ENCODE data around the gene LY9.

The LY9 gene

GRCh38 chr1:160814316-160814715, 18.3 kb downstream of the LY9 start:
- no peaks in the 10 kb centered on the region for H3K36me3 ChIP-seq (ENCODE audit: control insufficient read depth in 5 of 5, insufficient read depth in 5 of 5, low read length in 5 of 5)
- no peak overlapping the region for H3K9ac ChIP-seq (ENCODE audit: low read length in 5 of 5)
- H3K9me3 ChIP-seq (ENCODE audit: control insufficient read depth in 5 of 5, low read length in 5 of 5), result no peaks in the 10 kb centered on the region
- H3K27me3 ChIP-seq (ENCODE audit: control insufficient read depth in 5 of 5, insufficient read depth in 4 of 5, low read length in 5 of 5), result peaks cover 0 to 16% (median 3%) of the 10 kb centered on the region in 5 donors
- no peak overlapping the region for H3K27ac ChIP-seq (ENCODE audit: low read depth, low read length)
- H3K4me1 ChIP-seq (ENCODE audit: control insufficient read depth in 5 of 5, insufficient read depth in 5 of 5, low read length in 5 of 5), result no peaks in the 10 kb centered on the region
- no peak overlapping the region for H3K4me3 ChIP-seq (ENCODE audit: low read depth in 1 of 5, low read length in 5 of 5)

GRCh38 chr1:160814856-160815255, 18.9 kb downstream of the LY9 start:
- Histone ChIP-seq H3K4me3 (ENCODE audit: low read depth in 1 of 5, low read length in 5 of 5) (no peak overlapping the region), H3K9me3 (ENCODE audit: control insufficient read depth in 5 of 5, low read length in 5 of 5) (no peaks in the 10 kb centered on the region), H3K27ac (ENCODE audit: low read depth, low read length) (no peak overlapping the region), H3K9ac (ENCODE audit: low read length in 5 of 5) (no peak overlapping the region), H3K36me3 (ENCODE audit: control insufficient read depth in 5 of 5, insufficient read depth in 5 of 5, low read length in 5 of 5) (no peaks in the 10 kb centered on the region), H3K27me3 (ENCODE audit: control insufficient read depth in 5 of 5, insufficient read depth in 4 of 5, low read length in 5 of 5) (peaks cover 0 to 16% (median 3%) of the 10 kb centered on the region in 5 donors), H3K4me1 (ENCODE audit: control insufficient read depth in 5 of 5, insufficient read depth in 5 of 5, low read length in 5 of 5) (no peaks in the 10 kb centered on the region)

- no peak overlapping the region for H3K9ac ChIP-seq (ENCODE audit: low read length in 5 of 5)
- no peaks in the 10 kb centered on the region for H3K9me3 ChIP-seq (ENCODE audit: control insufficient read depth in 5 of 5, low read length in 5 of 5)
Measured at GRCh38 chr1:160818207-160818937, 22.4 kb downstream of the LY9 start.

GRCh38 chr1:160819186-160819585, 23.2 kb downstream of the LY9 start:
- H3K36me3 ChIP-seq (ENCODE audit: control insufficient read depth in 5 of 5, insufficient read depth in 5 of 5, low read length in 5 of 5), result no peaks in the 10 kb centered on the region
- H3K9ac ChIP-seq (ENCODE audit: low read length in 5 of 5), result no peak overlapping the region
- no peak overlapping the region for H3K27ac ChIP-seq (ENCODE audit: low read depth, low read length)

More at GRCh38 chr1:160818207-160818937, 22.4 kb downstream of the LY9 start:
- Histone ChIP-seq H3K27ac (ENCODE audit: low read depth, low read length) (no peak overlapping the region), H3K4me1 (ENCODE audit: control insufficient read depth in 5 of 5, insufficient read depth in 5 of 5, low read length in 5 of 5) (no peaks in the 10 kb centered on the region), H3K36me3 (ENCODE audit: control insufficient read depth in 5 of 5, insufficient read depth in 5 of 5, low read length in 5 of 5) (no peaks in the 10 kb centered on the region), H3K27me3 (ENCODE audit: control insufficient read depth in 5 of 5, insufficient read depth in 4 of 5, low read length in 5 of 5) (peaks cover 2 to 16% (median 3%) of the 10 kb centered on the region in 5 donors), H3K4me3 (ENCODE audit: low read depth in 1 of 5, low read length in 5 of 5) (no peak overlapping the region)

GRCh38 chr1:160821627-160822026, 25.7 kb downstream of the LY9 start:
- no peaks in the 10 kb centered on the region for H3K36me3 ChIP-seq (ENCODE audit: control insufficient read depth in 5 of 5, insufficient read depth in 5 of 5, low read length in 5 of 5)
- peaks cover 0 to 7% (median 3%) of the 10 kb centered on the region in 5 donors for H3K27me3 ChIP-seq (ENCODE audit: control insufficient read depth in 5 of 5, insufficient read depth in 4 of 5, low read length in 5 of 5)
- no peak overlapping the region for H3K27ac ChIP-seq (ENCODE audit: low read depth, low read length)
- no peaks in the 10 kb centered on the region for H3K4me1 ChIP-seq (ENCODE audit: control insufficient read depth in 5 of 5, insufficient read depth in 5 of 5, low read length in 5 of 5)
- no peak overlapping the region for H3K9ac ChIP-seq (ENCODE audit: low read length in 5 of 5)
- H3K4me3 ChIP-seq (ENCODE audit: low read depth in 1 of 5, low read length in 5 of 5), result no peak overlapping the region
- no peaks in the 10 kb centered on the region for H3K9me3 ChIP-seq (ENCODE audit: control insufficient read depth in 5 of 5, low read length in 5 of 5)

More at GRCh38 chr1:160819186-160819585, 23.2 kb downstream of the LY9 start:
- no peaks in the 10 kb centered on the region for H3K4me1 ChIP-seq (ENCODE audit: control insufficient read depth in 5 of 5, insufficient read depth in 5 of 5, low read length in 5 of 5)
- H3K9me3 ChIP-seq (ENCODE audit: control insufficient read depth in 5 of 5, low read length in 5 of 5), result no peaks in the 10 kb centered on the region
- H3K4me3 ChIP-seq (ENCODE audit: low read depth in 1 of 5, low read length in 5 of 5), result no peak overlapping the region
- peaks cover under 1 to 12% (median 3%) of the 10 kb centered on the region in 5 donors for H3K27me3 ChIP-seq (ENCODE audit: control insufficient read depth in 5 of 5, insufficient read depth in 4 of 5, low read length in 5 of 5)

GRCh38 chr1:160823296-160823695, 27.3 kb downstream of the LY9 start:
- Histone ChIP-seq H3K4me3 (ENCODE audit: low read depth in 1 of 5, low read length in 5 of 5) (no peak overlapping the region), H3K9me3 (ENCODE audit: control insufficient read depth in 5 of 5, low read length in 5 of 5) (no peaks in the 10 kb centered on the region), H3K9ac (ENCODE audit: low read length in 5 of 5) (no peak overlapping the region), H3K4me1 (ENCODE audit: control insufficient read depth in 5 of 5, insufficient read depth in 5 of 5, low read length in 5 of 5) (no peaks in the 10 kb centered on the region), H3K27ac (ENCODE audit: low read depth, low read length) (no peak overlapping the region), H3K27me3 (ENCODE audit: control insufficient read depth in 5 of 5, insufficient read depth in 4 of 5, low read length in 5 of 5) (peaks cover 0 to 7% (median 3%) of the 10 kb centered on the region in 5 donors), H3K36me3 (ENCODE audit: control insufficient read depth in 5 of 5, insufficient read depth in 5 of 5, low read length in 5 of 5) (no peaks in the 10 kb centered on the region)

GRCh38 chr1:160826546-160826945, 30.6 kb downstream of the LY9 start:
- no peaks in the 10 kb centered on the region for H3K9me3 ChIP-seq (ENCODE audit: control insufficient read depth in 5 of 5, low read length in 5 of 5)

GRCh38 chr1:160827418-160827817, 31.4 kb downstream of the LY9 start:
- H3K9me3 ChIP-seq (ENCODE audit: control insufficient read depth in 5 of 5, low read length in 5 of 5), result no peaks in the 10 kb centered on the region

More at GRCh38 chr1:160826546-160826945, 30.6 kb downstream of the LY9 start:
- peaks cover 0 to 3% (median 0%) of the 10 kb centered on the region in 5 donors for H3K27me3 ChIP-seq (ENCODE audit: control insufficient read depth in 5 of 5, insufficient read depth in 4 of 5, low read length in 5 of 5)
- H3K36me3 ChIP-seq (ENCODE audit: control insufficient read depth in 5 of 5, insufficient read depth in 5 of 5, low read length in 5 of 5), result no peaks in the 10 kb centered on the region
- no peak overlapping the region for H3K27ac ChIP-seq (ENCODE audit: low read depth, low read length)
- H3K4me3 ChIP-seq (ENCODE audit: low read depth in 1 of 5, low read length in 5 of 5), result no peak overlapping the region
- no peak overlapping the region for H3K9ac ChIP-seq (ENCODE audit: low read length in 5 of 5)
- H3K4me1 ChIP-seq (ENCODE audit: control insufficient read depth in 5 of 5, insufficient read depth in 5 of 5, low read length in 5 of 5), result no peaks in the 10 kb centered on the region

GRCh38 chr1:160829766-160830165, 33.8 kb downstream of the LY9 start:
- Histone ChIP-seq H3K27me3 (ENCODE audit: control insufficient read depth in 5 of 5, insufficient read depth in 4 of 5, low read length in 5 of 5) (peaks cover 0 to 3% (median 0%) of the 10 kb centered on the region in 5 donors), H3K9me3 (ENCODE audit: control insufficient read depth in 5 of 5, low read length in 5 of 5) (no peaks in the 10 kb centered on the region), H3K4me3 (ENCODE audit: low read depth in 1 of 5, low read length in 5 of 5) (no peak overlapping the region), H3K9ac (ENCODE audit: low read length in 5 of 5) (no peak overlapping the region), H3K36me3 (ENCODE audit: control insufficient read depth in 5 of 5, insufficient read depth in 5 of 5, low read length in 5 of 5) (no peaks in the 10 kb centered on the region), H3K4me1 (ENCODE audit: control insufficient read depth in 5 of 5, insufficient read depth in 5 of 5, low read length in 5 of 5) (no peaks in the 10 kb centered on the region), H3K27ac (ENCODE audit: low read depth, low read length) (no peak overlapping the region)

More at GRCh38 chr1:160827418-160827817, 31.4 kb downstream of the LY9 start:
- Histone ChIP-seq H3K4me1 (ENCODE audit: control insufficient read depth in 5 of 5, insufficient read depth in 5 of 5, low read length in 5 of 5) (no peaks in the 10 kb centered on the region), H3K9ac (ENCODE audit: low read length in 5 of 5) (no peak overlapping the region), H3K36me3 (ENCODE audit: control insufficient read depth in 5 of 5, insufficient read depth in 5 of 5, low read length in 5 of 5) (no peaks in the 10 kb centered on the region), H3K27ac (ENCODE audit: low read depth, low read length) (no peak overlapping the region), H3K27me3 (ENCODE audit: control insufficient read depth in 5 of 5, insufficient read depth in 4 of 5, low read length in 5 of 5) (peaks cover 0 to 3% (median 0%) of the 10 kb centered on the region in 5 donors), H3K4me3 (ENCODE audit: low read depth in 1 of 5, low read length in 5 of 5) (no peak overlapping the region)

GRCh38 chr1:160830321-160831153, 34.6 kb downstream of the LY9 start:
- no peaks in the 10 kb centered on the region for H3K4me1 ChIP-seq (ENCODE audit: control insufficient read depth in 5 of 5, insufficient read depth in 5 of 5, low read length in 5 of 5)
- no peak overlapping the region for H3K27ac ChIP-seq (ENCODE audit: low read depth, low read length)
- H3K9me3 ChIP-seq (ENCODE audit: control insufficient read depth in 5 of 5, low read length in 5 of 5), result no peaks in the 10 kb centered on the region
- H3K27me3 ChIP-seq (ENCODE audit: control insufficient read depth in 5 of 5, insufficient read depth in 4 of 5, low read length in 5 of 5), result peaks cover 0 to 3% (median 0%) of the 10 kb centered on the region in 5 donors
- H3K36me3 ChIP-seq (ENCODE audit: control insufficient read depth in 5 of 5, insufficient read depth in 5 of 5, low read length in 5 of 5), result no peaks in the 10 kb centered on the region
- no peak overlapping the region for H3K9ac ChIP-seq (ENCODE audit: low read length in 5 of 5)
- no peak overlapping the region for H3K4me3 ChIP-seq (ENCODE audit: low read depth in 1 of 5, low read length in 5 of 5)
